ENCODE results near the gene CKAP5.
A peak's percentile ranks its signal among the peaks of the same experiment; 100 is the strongest.

CKAP5 gene

GRCh38 chr11:46845740-46846509 is at the start of gene CKAP5:
TSS of gene CKAP5 (minus strand) at chr11:46846280. CDS start at chr11:46821231, 25,049 bp downstream.
- peak; percentile 72 for DNase-seq (ENCODE audit: low read depth, low spot score)

- no peak for DNase-seq (ENCODE audit: low read depth, low spot score)
Measured at GRCh38 chr11:46895821-46896220, 49.7 kb upstream of the CKAP5 start.

- no peak for DNase-seq (ENCODE audit: low read depth, low spot score)
Measured at GRCh38 chr11:46894961-46895360, 48.9 kb upstream of the CKAP5 start.

- DNase-seq (ENCODE audit: low read depth, low spot score), result no peak
Measured at GRCh38 chr11:46894506-46894905, 48.4 kb upstream of the CKAP5 start.

- DNase-seq (ENCODE audit: low read depth, low spot score), result no peak
Measured at GRCh38 chr11:46892838-46893237, 46.8 kb upstream of the CKAP5 start.

GRCh38 chr11:46892109-46892508 is 46.0 kb upstream of the CKAP5 start:
- DNase-seq (ENCODE audit: low read depth, low spot score), result no peak

GRCh38 chr11:46890665-46891064 is 44.6 kb upstream of the CKAP5 start:
- no peak for DNase-seq (ENCODE audit: low read depth, low spot score)

- peak; percentile 58 for DNase-seq (ENCODE audit: low read depth, low spot score)
Measured at GRCh38 chr11:46889689-46890475, 43.8 kb upstream of the CKAP5 start.

- no peak for DNase-seq (ENCODE audit: low read depth, low spot score)
Measured at GRCh38 chr11:46889251-46889650, 43.2 kb upstream of the CKAP5 start.

GRCh38 chr11:46888636-46889035 is 42.6 kb upstream of the CKAP5 start:
- DNase-seq (ENCODE audit: low read depth, low spot score), result no peak

GRCh38 chr11:46886211-46886610 is 40.1 kb upstream of the CKAP5 start:
- DNase-seq (ENCODE audit: low read depth, low spot score), result no peak

GRCh38 chr11:46879056-46879585 is 33.0 kb upstream of the CKAP5 start:
- DNase-seq (ENCODE audit: low read depth, low spot score), result no peak

GRCh38 chr11:46877580-46877979 is 31.5 kb upstream of the CKAP5 start:
- no peak for DNase-seq (ENCODE audit: low read depth, low spot score)

- DNase-seq (ENCODE audit: low read depth, low spot score), result no peak
Measured at GRCh38 chr11:46876471-46876870, 30.4 kb upstream of the CKAP5 start.

- DNase-seq (ENCODE audit: low read depth, low spot score), result no peak
Measured at GRCh38 chr11:46874586-46874985, 28.5 kb upstream of the CKAP5 start.

GRCh38 chr11:46868912-46869311 is 22.8 kb upstream of the CKAP5 start:
- DNase-seq (ENCODE audit: low read depth, low spot score), result no peak

GRCh38 chr11:46865340-46865739 is 19.3 kb upstream of the CKAP5 start:
- no peak for DNase-seq (ENCODE audit: low read depth, low spot score)

- no peak for DNase-seq (ENCODE audit: low read depth, low spot score)
Measured at GRCh38 chr11:46860218-46860617, 14.1 kb upstream of the CKAP5 start.

GRCh38 chr11:46858920-46859546 is 13.0 kb upstream of the CKAP5 start:
- DNase-seq (ENCODE audit: low read depth, low spot score), result no peak

GRCh38 chr11:46857666-46858065 is 11.6 kb upstream of the CKAP5 start:
- no peak for DNase-seq (ENCODE audit: low read depth, low spot score)

GRCh38 chr11:46856605-46857343 is 10.7 kb upstream of the CKAP5 start:
- no peak for DNase-seq (ENCODE audit: low read depth, low spot score)

GRCh38 chr11:46855863-46856262 is 9.8 kb upstream of the CKAP5 start:
- DNase-seq (ENCODE audit: low read depth, low spot score), result no peak

Measured in activated naive CD8-positive, alpha-beta T cell treated with anti-CD3 and anti-CD28 coated beads, Interleukin-2, amount 50 U/mL, for 16 hours (primary cell).